ENCODE measurements around the gene WSCD2.

Gene WSCD2

DNA sequence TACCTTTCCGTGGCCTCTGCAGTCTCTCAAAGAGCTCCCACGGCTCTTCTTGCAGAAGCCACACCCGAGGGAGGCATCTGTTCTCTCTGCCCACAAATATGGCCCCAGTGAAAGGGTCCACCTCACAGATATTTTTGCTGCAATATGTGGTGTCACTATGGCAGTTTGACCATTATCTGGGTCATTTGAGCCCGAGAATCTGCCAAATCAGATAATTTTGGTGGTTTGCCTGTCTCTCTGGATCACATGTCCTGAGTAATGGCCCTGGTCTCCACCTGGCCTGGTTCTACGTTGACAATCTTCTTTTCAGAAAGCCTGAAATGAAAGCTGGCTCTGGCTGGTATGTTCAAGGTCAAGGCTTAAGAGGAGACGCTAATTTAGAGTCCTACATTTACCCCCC lies 5.7 kb upstream of the WSCD2 start:
- TF ChIP-seq, protein P1, sequence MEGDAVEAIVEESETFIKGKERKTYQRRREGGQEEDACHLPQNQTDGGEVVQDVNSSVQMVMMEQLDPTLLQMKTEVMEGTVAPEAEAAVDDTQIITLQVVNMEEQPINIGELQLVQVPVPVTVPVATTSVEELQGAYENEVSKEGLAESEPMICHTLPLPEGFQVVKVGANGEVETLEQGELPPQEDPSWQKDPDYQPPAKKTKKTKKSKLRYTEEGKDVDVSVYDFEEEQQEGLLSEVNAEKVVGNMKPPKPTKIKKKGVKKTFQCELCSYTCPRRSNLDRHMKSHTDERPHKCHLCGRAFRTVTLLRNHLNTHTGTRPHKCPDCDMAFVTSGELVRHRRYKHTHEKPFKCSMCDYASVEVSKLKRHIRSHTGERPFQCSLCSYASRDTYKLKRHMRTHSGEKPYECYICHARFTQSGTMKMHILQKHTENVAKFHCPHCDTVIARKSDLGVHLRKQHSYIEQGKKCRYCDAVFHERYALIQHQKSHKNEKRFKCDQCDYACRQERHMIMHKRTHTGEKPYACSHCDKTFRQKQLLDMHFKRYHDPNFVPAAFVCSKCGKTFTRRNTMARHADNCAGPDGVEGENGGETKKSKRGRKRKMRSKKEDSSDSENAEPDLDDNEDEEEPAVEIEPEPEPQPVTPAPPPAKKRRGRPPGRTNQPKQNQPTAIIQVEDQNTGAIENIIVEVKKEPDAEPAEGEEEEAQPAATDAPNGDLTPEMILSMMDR (IDR thresholded peaks at IDR 0.05) = no peak
- intact Hi-C loops (cut with DNase I; ENCODE audit: low total_unique reads) = no loop called here
- Histone ChIP-seq H3K27ac (no peak overlapping the region), H3K4me1 (peaks cover 0 to 38% (median 15%) of the 10 kb centered on the region in 4 donors), H3K27me3 (peaks cover 0 to 4% of the 10 kb centered on the region in 2 donors), H3K36me3 (no peaks in the 10 kb centered on the region), H3K4me3 (no peak overlapping the region), H3K9me3 (no peaks in the 10 kb centered on the region)
- no peak for DNase-seq

DNA sequence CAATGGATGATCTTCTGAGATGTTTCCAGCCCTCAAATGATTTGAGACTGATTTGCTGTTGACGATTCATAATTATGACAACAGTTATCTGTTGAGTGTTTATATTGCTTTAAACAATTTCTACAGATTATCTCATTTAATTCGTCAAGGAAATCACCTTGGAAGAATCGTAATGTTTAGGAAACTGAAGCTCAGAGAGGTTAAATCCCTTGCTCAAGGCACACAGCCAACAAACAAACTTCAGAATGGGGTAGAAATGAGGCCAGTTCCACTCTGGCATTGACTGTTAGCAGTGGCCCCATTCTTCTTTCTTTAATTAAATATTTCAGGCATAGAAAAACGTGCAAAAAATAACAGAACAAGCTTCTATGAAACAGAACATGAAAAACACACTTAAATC lies 4.0 kb upstream of the WSCD2 start:
- TF ChIP-seq, protein P1 (IDR thresholded peaks at IDR 0.05) = no peak
- Histone ChIP-seq H3K36me3 (no peaks in the 10 kb centered on the region), H3K9me3 (no peaks in the 10 kb centered on the region), H3K27me3 (peaks cover 0 to 4% of the 10 kb centered on the region in 2 donors), H3K4me3 (no peak overlapping the region), H3K27ac (no peak overlapping the region), H3K4me1 (peaks cover 0 to 42% (median 23%) of the 10 kb centered on the region in 4 donors)
- intact Hi-C loops (cut with DNase I; ENCODE audit: low total_unique reads) = no loop called here
- no peak for DNase-seq

DNA sequence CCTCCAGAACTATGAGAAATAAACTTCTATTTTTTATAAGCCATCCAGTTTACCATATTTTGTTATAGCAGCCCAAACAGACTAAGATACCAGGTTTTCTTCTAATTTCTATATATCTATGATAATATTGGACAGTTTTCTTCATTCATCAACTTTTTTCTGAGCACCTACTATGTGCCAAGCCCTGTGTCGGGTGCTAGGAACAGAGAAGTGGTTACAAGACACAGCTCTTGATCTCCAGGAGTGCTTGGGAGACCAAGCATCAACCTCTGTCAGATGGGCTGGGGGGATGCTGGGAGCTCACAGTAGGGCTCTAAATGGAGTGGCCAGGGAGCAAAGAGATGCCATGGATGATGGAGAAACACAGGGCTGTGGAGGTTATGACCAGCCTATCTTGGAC lies 2.9 kb upstream of the WSCD2 start:
- intact Hi-C loops (cut with DNase I; ENCODE audit: low total_unique reads) = no loop called here
- peaks cover 0 to 4% of the 10 kb centered on the region in 2 donors for H3K27me3 ChIP-seq
- peaks cover 0 to 40% (median 23%) of the 10 kb centered on the region in 4 donors for H3K4me1 ChIP-seq
- no peaks in the 10 kb centered on the region for H3K36me3 ChIP-seq
- TF ChIP-seq, protein P1 (IDR thresholded peaks at IDR 0.05) = no peak
- no peaks in the 10 kb centered on the region for H3K9me3 ChIP-seq
- no peak overlapping the region for H3K27ac ChIP-seq
- no peak overlapping the region for H3K4me3 ChIP-seq
- no peak for DNase-seq

DNA sequence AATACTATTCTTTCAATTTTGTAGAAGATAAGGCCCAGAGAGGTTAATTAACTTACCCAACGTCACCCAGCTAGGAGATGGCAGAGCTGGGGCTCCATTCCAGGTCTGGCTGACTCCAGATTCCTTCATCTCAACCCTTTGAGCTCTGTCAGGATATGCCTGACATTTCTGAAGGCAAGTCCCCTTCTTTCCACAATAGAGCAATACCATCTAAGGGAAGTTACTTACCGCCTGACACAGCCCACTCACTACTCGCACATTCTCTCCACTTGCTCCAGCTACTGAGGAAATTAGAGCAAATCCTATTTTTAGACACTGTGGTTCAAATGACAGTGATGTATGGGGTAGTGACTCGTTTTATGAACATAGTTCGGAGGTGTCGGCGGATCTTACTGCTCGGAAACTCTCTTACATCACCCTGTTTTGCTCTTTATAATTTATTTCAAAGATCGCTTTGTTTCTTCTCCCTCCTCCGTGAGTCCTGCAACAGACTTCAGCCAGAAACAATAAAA lies 2.0 kb upstream of the WSCD2 start:
- Histone ChIP-seq H3K27ac (no peak overlapping the region), H3K9me3 (no peaks in the 10 kb centered on the region), H3K4me3 (no peak overlapping the region), H3K36me3 (no peaks in the 10 kb centered on the region), H3K4me1 (peaks cover 0 to 32% (median 17%) of the 10 kb centered on the region in 4 donors), H3K27me3 (peaks cover 0 to 4% of the 10 kb centered on the region in 2 donors)
- TF ChIP-seq, protein P1 (IDR thresholded peaks at IDR 0.05) = no peak
- intact Hi-C loops (cut with DNase I; ENCODE audit: low total_unique reads) = no loop called here
- DNase-seq = no peak

DNA sequence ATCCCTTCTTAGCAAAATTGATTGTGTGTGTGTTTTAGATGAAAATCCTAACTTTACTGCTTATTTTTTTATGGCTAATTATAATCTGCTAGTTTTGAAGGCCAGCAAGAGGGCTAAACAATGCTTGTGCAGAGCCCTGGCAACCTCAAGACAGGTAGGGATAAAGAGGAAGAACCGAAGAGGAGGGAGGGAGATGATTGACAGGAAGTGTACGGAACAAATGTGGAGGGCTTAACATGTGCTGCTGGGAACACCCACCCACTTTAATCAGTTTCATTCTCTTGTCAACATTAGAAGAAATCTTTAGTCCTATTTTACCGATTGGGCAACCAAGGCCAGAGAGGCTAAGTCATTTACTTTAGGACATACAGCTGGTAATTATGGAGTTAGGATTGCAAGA lies 1.4 kb upstream of the WSCD2 start:
- Histone ChIP-seq H3K4me1 (peaks cover 0 to 32% (median 17%) of the 10 kb centered on the region in 4 donors), H3K27me3 (peaks cover 0 to 4% of the 10 kb centered on the region in 2 donors), H3K36me3 (no peaks in the 10 kb centered on the region), H3K9me3 (no peaks in the 10 kb centered on the region), H3K4me3 (no peak overlapping the region), H3K27ac (no peak overlapping the region)
- DNase-seq = no peak
- intact Hi-C loops (cut with DNase I; ENCODE audit: low total_unique reads) = no loop called here
- TF ChIP-seq, protein P1 (IDR thresholded peaks at IDR 0.05) = no peak
